Ectodermal cell (in vitro differentiated cells): ENCODE data around the gene CCDC12.

ENCODE experiments used
- H3K27ac ChIP-seq: 2 replicates; pipeline ENCODE4 v1.7.0; 2013; ENCODE audit warnings: mild to moderate bottlenecking, low read depth, low read length; ENCODE audit not compliant: insufficient read depth, poor library complexity, severe bottlenecking
- H3K27me3 ChIP-seq: 2 replicates; pipeline ENCODE4 v1.7.0; 2013; ENCODE audit warnings: mild to moderate bottlenecking, low read length; ENCODE audit not compliant: insufficient read depth, control insufficient read depth, poor library complexity, severe bottlenecking
- H3K36me3 ChIP-seq: one replicate; pipeline ENCODE4 v1.7.0; 2013; ENCODE audit warnings: low read length; ENCODE audit not compliant: control insufficient read depth, insufficient read depth
- H3K4me1 ChIP-seq: one replicate; pipeline ENCODE4 v1.7.0; 2013; ENCODE audit warnings: low read length; ENCODE audit not compliant: control insufficient read depth, insufficient read depth
- H3K4me3 ChIP-seq: 2 replicates; pipeline ENCODE4 v1.7.0; 2013; ENCODE audit warnings: low read depth, low read length, control low read depth; ENCODE audit not compliant: insufficient read depth
- H3K9me3 ChIP-seq: 2 replicates; pipeline ENCODE4 v1.7.0; 2013; ENCODE audit warnings: mild to moderate bottlenecking, low read length, moderate library complexity; ENCODE audit not compliant: control insufficient read depth
- WGBS, 2 experiments: methylation state at CpG; one replicate each; pipeline ENCODE4 v1.1.7; 2013; ENCODE audit warnings: missing lambda C conversion rate in 2 of 2; 5-methylcytosine and 5-hydroxymethylcytosine counted together

CCDC12 gene

GRCh38 chr3:46995901-46996562 is 19.5 kb upstream of the CCDC12 start:
- Histone ChIP-seq H3K36me3 (no peaks in the 10 kb centered on the region), H3K4me3 (no peak overlapping the region), H3K27ac (no peak overlapping the region), H3K27me3 (no peaks in the 10 kb centered on the region), H3K4me1 (no peaks in the 10 kb centered on the region), H3K9me3 (no peaks in the 10 kb centered on the region)
- 94% methylated on average over 22 of the region's 22 CpGs for WGBS, 2 experiments

- Histone ChIP-seq H3K36me3 (no peaks in the 10 kb centered on the region), H3K9me3 (no peaks in the 10 kb centered on the region), H3K27ac (no peak overlapping the region), H3K4me1 (no peaks in the 10 kb centered on the region), H3K4me3 (no peak overlapping the region), H3K27me3 (no peaks in the 10 kb centered on the region)
- WGBS, 2 experiments: 94 to 95% methylated on average over 29 of the region's 29 CpGs
Measured at GRCh38 chr3:46994801-46995731, 18.5 kb upstream of the CCDC12 start.

- H3K4me3 ChIP-seq: no peak overlapping the region
- no peaks in the 10 kb centered on the region for H3K36me3 ChIP-seq
- no peaks in the 10 kb centered on the region for H3K4me1 ChIP-seq
- H3K9me3 ChIP-seq: no peaks in the 10 kb centered on the region
- 92% methylated on average over 7 of the region's 7 CpGs for WGBS, 2 experiments
- H3K27me3 ChIP-seq: no peaks in the 10 kb centered on the region
- H3K27ac ChIP-seq: no peak overlapping the region
Measured at GRCh38 chr3:46993986-46994385, 17.4 kb upstream of the CCDC12 start.

- H3K4me3 ChIP-seq: no peak overlapping the region
- 89 to 90% methylated on average over 2 of the region's 2 CpGs for WGBS, 2 experiments
- H3K9me3 ChIP-seq: no peaks in the 10 kb centered on the region
- H3K27me3 ChIP-seq: no peaks in the 10 kb centered on the region
- no peaks in the 10 kb centered on the region for H3K36me3 ChIP-seq
- H3K27ac ChIP-seq: no peak overlapping the region
- H3K4me1 ChIP-seq: no peaks in the 10 kb centered on the region
Measured at GRCh38 chr3:46993292-46993691, 16.7 kb upstream of the CCDC12 start.

- 92 to 94% methylated on average over 9 of the region's 9 CpGs for WGBS, 2 experiments
- H3K27me3 ChIP-seq: no peaks in the 10 kb centered on the region
- H3K36me3 ChIP-seq: no peaks in the 10 kb centered on the region
- no peak overlapping the region for H3K27ac ChIP-seq
- H3K9me3 ChIP-seq: no peaks in the 10 kb centered on the region
- no peak overlapping the region for H3K4me3 ChIP-seq
- H3K4me1 ChIP-seq: peaks cover 4% of the 10 kb centered on the region
Measured at GRCh38 chr3:46992231-46992630, 15.7 kb upstream of the CCDC12 start.

- no peak overlapping the region for H3K27ac ChIP-seq
- H3K4me1 ChIP-seq: peaks cover 7% of the 10 kb centered on the region
- H3K27me3 ChIP-seq: no peaks in the 10 kb centered on the region
- 91 to 95% methylated on average over 16 of the region's 16 CpGs for WGBS, 2 experiments
- no peaks in the 10 kb centered on the region for H3K9me3 ChIP-seq
- H3K36me3 ChIP-seq: no peaks in the 10 kb centered on the region
- no peak overlapping the region for H3K4me3 ChIP-seq
Measured at GRCh38 chr3:46991406-46992165, 15.0 kb upstream of the CCDC12 start.

GRCh38 chr3:46990573-46991374 is 14.2 kb upstream of the CCDC12 start:
- no peaks in the 10 kb centered on the region for H3K9me3 ChIP-seq
- 92 to 93% methylated on average over 11 of the region's 11 CpGs for WGBS, 2 experiments
- no peaks in the 10 kb centered on the region for H3K36me3 ChIP-seq
- no peak overlapping the region for H3K27ac ChIP-seq
- no peak overlapping the region for H3K4me3 ChIP-seq
- H3K27me3 ChIP-seq: no peaks in the 10 kb centered on the region
- peaks cover 7% of the 10 kb centered on the region for H3K4me1 ChIP-seq

GRCh38 chr3:46989146-46989810 is 12.7 kb upstream of the CCDC12 start:
- Histone ChIP-seq H3K36me3 (no peaks in the 10 kb centered on the region), H3K9me3 (no peaks in the 10 kb centered on the region), H3K27ac (no peak overlapping the region), H3K4me3 (no peak overlapping the region), H3K27me3 (no peaks in the 10 kb centered on the region), H3K4me1 (peaks cover 7% of the 10 kb centered on the region)
- 87 to 92% methylated on average over 17 of the region's 17 CpGs for WGBS, 2 experiments

- H3K27ac ChIP-seq: no peak overlapping the region
- peaks cover 7% of the 10 kb centered on the region for H3K4me1 ChIP-seq
- H3K9me3 ChIP-seq: no peaks in the 10 kb centered on the region
- H3K4me3 ChIP-seq: no peak overlapping the region
- H3K36me3 ChIP-seq: no peaks in the 10 kb centered on the region
- WGBS, 2 experiments: 86 to 92% methylated on average over 4 of the region's 4 CpGs
- H3K27me3 ChIP-seq: no peaks in the 10 kb centered on the region
Measured at GRCh38 chr3:46988616-46989015, 12.1 kb upstream of the CCDC12 start.
